Measurements from ENCODE around the gene EIF4B.

- TF ChIP-seq POLR2A (IDR thresholded peaks at IDR 0.05) (no peak), CTCF (IDR thresholded peaks at IDR 0.05) (no peak)
Measured at GRCh38 chr12:52992699-52993557, 13.3 kb upstream of the EIF4B start.

All from adrenal gland (tissue), 5 donors.